ENCODE results near the gene KDM8. TPM values are rescaled to one million over a fixed set of nuclear protein-coding genes. Genes with fewer than 3 reads are reported as not detected.
A peak's percentile ranks its signal among the peaks of the same experiment; 100 is the strongest.

KDM8 gene
- total RNA-seq, 1 experiment from 2014 or later: 5.1 TPM

- Histone ChIP-seq H3K27me3 (ENCODE audit: insufficient read depth, low read depth) (no peaks in the 10 kb centered on the region), H3K4me2 (no peak overlapping the region), H3K79me2 (ENCODE audit: low read depth) (peaks cover 22% of the 10 kb centered on the region), H3F3A (ENCODE audit: insufficient read depth, low read depth) (peaks cover 19% of the 10 kb centered on the region), H3K27ac (no peak overlapping the region), H3K4me3 (no peak overlapping the region), H2AFZ (no peak overlapping the region), H4K20me1 (ENCODE audit: insufficient read depth) (no peaks in the 10 kb centered on the region), H3K9me2 (ENCODE audit: insufficient read depth) (no peaks in the 10 kb centered on the region), H3K4me1 (replicated peaks; ENCODE audit: insufficient read depth) (peaks cover 32% of the 10 kb centered on the region), H3K36me3 (ENCODE audit: low read depth) (0 out of 2 replicates have a peak, but pooled peaks cover under 1% of the 10 kb centered on the region), H3K9me3 (ENCODE audit: insufficient read depth, low read depth) (no peaks in the 10 kb centered on the region)
- intact Hi-C loops (cut with micrococcal nuclease; ENCODE audit: unreplicated experiment): no loop called here
- no peak for DNase-seq
- CTCF ChIA-PET: no interaction called here
- TF ChIP-seq EZH2 (IDR thresholded peaks at IDR 0.05; ENCODE audit: low read depth): no peak
- TF ChIP-seq CTCF (conservative IDR thresholded peaks at IDR 0.05): no peak
- no TSS peak for BruUV-seq (replicated peaks)
- POLR2A ChIA-PET (ENCODE audit: unreplicated experiment): no interaction called here
These were observed 35.7 kb downstream of the KDM8 start for GRCh38 chr16:27239026-27239425.

GRCh38 chr16:27239906-27240655 lies 36.8 kb downstream of the KDM8 start:
- Histone ChIP-seq H3K4me2 (no peak overlapping the region), H3K9me3 (ENCODE audit: insufficient read depth, low read depth) (no peaks in the 10 kb centered on the region), H3K9me2 (ENCODE audit: insufficient read depth) (no peaks in the 10 kb centered on the region), H3K27me3 (ENCODE audit: insufficient read depth, low read depth) (no peaks in the 10 kb centered on the region), H3F3A (ENCODE audit: insufficient read depth, low read depth) (peaks cover 19% of the 10 kb centered on the region), H3K27ac (no peak overlapping the region), H3K4me1 (replicated peaks; ENCODE audit: insufficient read depth) (peaks cover 33% of the 10 kb centered on the region), H2AFZ (no peak overlapping the region), H3K4me3 (no peak overlapping the region), H4K20me1 (ENCODE audit: insufficient read depth) (no peaks in the 10 kb centered on the region), H3K79me2 (ENCODE audit: low read depth) (peaks cover 25% of the 10 kb centered on the region), H3K36me3 (ENCODE audit: low read depth) (no peaks in the 10 kb centered on the region)
- ChIA-PET POLR2A (ENCODE audit: unreplicated experiment) (no interaction called here), CTCF (no interaction called here)
- no peak for DNase-seq
- no peak for TF ChIP-seq CTCF (conservative IDR thresholded peaks at IDR 0.05)
- TF ChIP-seq EZH2 (IDR thresholded peaks at IDR 0.05; ENCODE audit: low read depth): no peak
- intact Hi-C loops (cut with micrococcal nuclease; ENCODE audit: unreplicated experiment): no loop called here
- no TSS peak for BruUV-seq (replicated peaks)

GRCh38 chr16:27240948-27241531 lies 37.7 kb downstream of the KDM8 start:
- Histone ChIP-seq H3K4me2 (0 out of 2 replicates have a peak overlapping the region, but pooled peaks have one; percentile 2), H3K27ac (no peak overlapping the region)
- POLR2A ChIA-PET (ENCODE audit: unreplicated experiment): interaction anchor here (0.7 kb wide), 1 partner anchor 86 kb away, joined by 8 read pairs; no protein-coding TSS in a partner anchor

More at GRCh38 chr16:27240948-27241531, 37.7 kb downstream of the KDM8 start:
- Histone ChIP-seq H3F3A (ENCODE audit: insufficient read depth, low read depth) (peaks cover 12% of the 10 kb centered on the region), H4K20me1 (ENCODE audit: insufficient read depth) (no peaks in the 10 kb centered on the region), H3K27me3 (ENCODE audit: insufficient read depth, low read depth) (no peaks in the 10 kb centered on the region), H3K9me3 (ENCODE audit: insufficient read depth, low read depth) (no peaks in the 10 kb centered on the region), H3K4me1 (replicated peaks; ENCODE audit: insufficient read depth) (peaks cover 33% of the 10 kb centered on the region), H3K4me3 (no peak overlapping the region), H3K36me3 (ENCODE audit: low read depth) (no peaks in the 10 kb centered on the region), H3K9me2 (ENCODE audit: insufficient read depth) (no peaks in the 10 kb centered on the region), H3K79me2 (ENCODE audit: low read depth) (peaks cover 25% of the 10 kb centered on the region), H2AFZ (no peak overlapping the region)
- BruUV-seq (replicated peaks): no TSS peak
- intact Hi-C loops (cut with micrococcal nuclease; ENCODE audit: unreplicated experiment): no loop called here
- peak in 1 of 2 experiments; percentile 50 for DNase-seq
- TF ChIP-seq CTCF (conservative IDR thresholded peaks at IDR 0.05): no peak
- no peak for TF ChIP-seq EZH2 (IDR thresholded peaks at IDR 0.05; ENCODE audit: low read depth)
- CTCF ChIA-PET: no interaction called here

Data from PC-9 (cell line).